ENCODE data around the gene RPUSD3. TPM values are rescaled to one million over a fixed set of nuclear protein-coding genes. Genes with fewer than 3 reads are reported as not detected.
"Not testable (repeated sequence)": the region's sequence is repeated elsewhere in the genome, so short reads cannot be mapped to it uniquely, and the experiment has no call there.

RPUSD3 gene
- total RNA-seq, 1 donor from 2014 or later, result 25.6 TPM

DNA sequence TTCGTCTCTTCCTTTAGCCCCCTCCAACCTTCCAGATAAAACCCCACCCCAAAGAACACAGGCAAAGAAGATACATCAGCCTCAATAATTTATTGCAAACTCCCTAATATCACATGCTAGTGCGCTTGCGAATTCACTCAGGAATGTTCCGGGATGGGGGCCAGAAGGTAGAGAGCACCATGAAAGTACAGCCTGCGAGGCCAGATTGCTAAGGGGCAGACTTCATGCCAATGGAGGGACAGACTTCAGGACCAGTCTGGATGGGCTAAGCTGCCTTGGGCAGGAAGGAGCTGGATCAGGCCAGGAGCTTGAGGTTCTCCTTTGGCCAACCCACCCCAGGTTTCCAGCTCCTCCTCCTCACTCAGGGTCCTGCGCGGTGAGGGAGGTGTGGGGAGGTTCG, 22.8 kb upstream of the RPUSD3 start:
- no peak for DNase-seq (ENCODE audit: low spot score)

DNA sequence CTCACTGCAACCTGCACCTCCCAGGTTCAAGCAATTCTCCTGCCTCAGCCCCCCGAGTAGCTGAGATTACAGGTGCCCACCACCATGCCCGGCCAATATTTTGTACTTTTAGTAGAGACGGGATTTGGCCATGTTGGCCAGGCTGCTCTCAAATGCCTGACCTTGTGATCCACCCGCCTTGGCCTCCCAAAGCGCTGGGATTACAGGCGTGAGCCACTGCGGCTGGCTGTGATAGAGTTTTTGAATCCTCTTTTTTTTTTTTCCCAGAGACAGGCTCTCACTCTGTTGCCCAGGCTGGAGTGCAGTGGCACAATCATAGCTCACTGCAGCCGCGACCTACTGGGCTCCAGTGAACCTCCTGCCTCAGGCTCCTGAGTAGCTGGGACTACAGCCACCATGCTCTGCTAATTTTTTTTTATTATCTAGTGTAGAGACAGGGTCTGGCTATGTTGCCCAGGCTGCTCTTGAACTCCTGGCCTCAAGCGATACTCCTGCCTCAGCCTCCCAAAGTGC, 21.4 kb upstream of the RPUSD3 start:
- DNase-seq (ENCODE audit: low spot score), result not testable (repeated sequence)

DNA sequence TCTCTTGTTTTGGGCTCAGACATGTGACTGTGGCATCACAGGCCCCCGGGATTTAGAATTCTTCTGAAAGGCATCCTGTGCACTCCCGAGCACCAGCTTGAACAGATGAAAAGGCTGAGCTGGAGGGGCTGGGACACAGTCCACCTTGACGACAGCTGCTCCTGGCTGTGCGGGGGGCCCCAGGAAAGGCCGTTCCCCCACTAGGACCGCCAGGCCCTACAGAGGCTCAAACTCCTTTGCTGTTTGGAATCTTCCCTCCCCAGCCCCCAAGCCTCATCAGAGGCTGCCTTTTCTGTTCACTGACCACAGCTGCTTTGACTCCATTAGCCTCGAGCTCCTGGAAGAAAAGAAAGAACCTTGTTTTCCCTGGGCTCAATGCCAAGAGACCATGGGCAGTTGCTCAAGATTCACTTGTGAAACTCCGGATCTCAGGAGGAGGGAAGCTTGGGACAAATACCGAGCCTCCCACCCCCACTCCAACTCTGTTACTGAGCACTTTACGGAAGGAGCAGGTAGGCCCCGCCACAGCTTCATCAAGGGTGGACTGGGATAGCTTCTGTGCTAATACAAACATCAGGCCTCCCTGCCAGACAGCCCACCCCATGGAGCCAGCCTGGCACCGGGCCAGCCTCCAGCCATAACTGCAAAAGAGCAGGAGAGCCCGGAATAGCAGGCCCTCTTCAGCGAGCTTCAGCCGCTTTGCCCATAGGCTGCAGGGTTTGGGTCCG, 20.6 kb upstream of the RPUSD3 start:
- DNase-seq (ENCODE audit: low spot score), result no peak

DNA sequence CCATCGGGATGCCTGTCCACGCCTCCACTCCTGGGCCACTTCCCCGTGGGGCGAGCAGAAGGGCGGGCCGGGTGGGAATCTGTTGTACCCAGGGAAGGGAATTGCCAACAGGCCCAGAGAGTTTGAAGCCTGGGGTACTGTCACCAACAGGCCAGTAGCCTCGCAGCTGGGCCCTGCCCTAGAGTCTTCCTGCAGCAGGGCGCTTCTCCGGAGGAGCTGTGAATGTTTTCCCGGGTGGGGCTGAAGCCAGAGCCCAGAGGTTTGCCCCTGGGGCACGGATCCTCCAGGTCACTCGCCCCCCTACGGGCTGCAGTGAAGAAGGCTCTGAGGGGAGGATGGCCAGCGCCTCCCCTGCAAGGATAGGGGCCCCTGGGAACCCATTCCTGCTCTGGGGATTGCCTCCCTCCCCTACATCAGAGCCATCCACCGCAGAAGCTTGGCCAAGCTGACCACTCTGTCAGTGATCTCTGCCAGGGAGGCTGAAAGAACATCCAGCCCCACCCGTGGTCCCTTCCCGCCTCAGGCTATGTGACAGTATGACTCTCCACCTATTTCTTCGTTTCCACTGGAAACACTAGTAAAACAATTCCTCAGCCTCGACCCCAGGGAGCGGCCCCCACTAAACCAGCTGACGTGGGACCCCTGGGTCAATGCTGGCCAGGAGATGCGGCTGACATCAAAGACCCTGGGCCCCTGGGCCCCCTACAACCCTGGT, 19.4 kb upstream of the RPUSD3 start:
- no peak for DNase-seq (ENCODE audit: low spot score)

DNA sequence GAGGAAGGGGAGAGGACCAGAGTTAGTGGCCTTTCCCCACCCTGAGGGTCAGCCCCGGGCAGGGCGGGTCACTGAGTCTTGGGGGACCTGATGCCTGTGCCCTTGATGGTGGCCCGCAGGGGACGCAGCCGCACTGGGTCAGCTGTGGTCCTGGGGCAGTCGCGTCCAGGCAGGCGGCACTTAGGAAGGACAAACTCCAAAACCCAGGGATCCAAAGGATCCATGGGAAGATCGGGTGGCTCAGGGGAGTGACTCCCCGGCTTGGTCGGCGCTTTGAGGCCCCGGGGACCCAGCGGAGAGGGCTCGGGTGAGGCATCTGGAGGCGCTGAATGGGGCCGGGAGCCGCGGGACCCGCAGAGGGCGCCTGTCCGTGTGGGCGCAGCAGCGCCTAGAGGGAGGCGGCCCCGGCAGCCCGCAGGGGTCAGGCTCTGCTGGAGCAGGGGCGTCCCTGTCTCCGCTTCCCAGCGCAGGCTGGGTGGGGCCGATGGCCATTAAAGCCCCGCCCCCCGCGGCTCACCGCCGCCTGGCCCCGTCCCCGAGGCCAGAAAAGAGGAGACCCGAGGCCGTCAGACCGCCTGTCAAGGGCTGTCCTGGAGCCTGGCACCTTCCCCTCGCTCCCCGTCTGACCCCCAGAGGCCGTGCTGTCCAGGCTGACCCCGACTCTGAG, 18.7 kb upstream of the RPUSD3 start:
- DNase-seq (ENCODE audit: low spot score), result no peak

DNA sequence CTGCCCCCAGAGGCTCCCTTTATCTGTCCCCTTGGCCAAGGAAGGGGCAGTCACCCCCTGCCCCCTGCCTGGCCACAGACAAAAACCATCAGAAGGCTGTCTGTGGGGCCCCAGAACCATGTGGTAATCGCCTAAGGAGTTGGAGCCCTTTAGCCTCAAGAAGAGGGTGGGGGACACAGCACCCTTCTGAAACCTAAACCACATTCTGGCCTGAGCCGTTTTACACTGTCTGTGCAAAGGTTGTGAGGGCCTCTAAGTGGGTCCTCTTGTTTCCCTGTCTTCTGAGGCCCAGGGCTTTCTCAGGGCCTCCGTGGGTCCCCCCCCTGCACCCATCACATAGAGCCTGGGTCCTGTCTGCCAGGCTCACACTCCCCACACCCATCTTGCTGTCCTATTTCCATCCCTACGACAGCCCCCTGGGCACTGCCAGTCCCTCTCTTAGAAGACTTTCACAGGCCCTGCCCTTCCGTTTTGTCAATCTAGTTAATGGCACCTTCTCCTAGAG, 17.9 kb upstream of the RPUSD3 start:
- DNase-seq (ENCODE audit: low spot score), result no peak

DNA sequence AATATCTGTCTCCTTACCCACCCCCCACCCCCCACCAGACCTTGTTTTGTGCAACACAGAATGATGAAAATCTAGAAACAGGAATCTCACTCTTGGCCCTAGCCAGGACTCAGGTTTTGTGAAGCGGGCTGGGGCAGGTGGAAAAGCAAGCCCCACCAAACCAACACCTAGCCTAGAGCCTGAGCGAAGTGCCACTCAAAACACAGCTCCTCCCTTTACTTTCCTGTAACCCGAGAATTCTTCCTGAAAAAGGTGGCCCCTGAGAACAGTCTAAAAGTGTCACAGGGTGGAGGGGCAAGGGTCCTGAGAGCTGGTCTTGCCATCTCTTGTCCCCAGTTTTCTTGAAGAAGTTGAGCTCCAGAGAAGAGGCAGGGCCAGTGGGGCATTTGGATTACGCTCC, 17.4 kb upstream of the RPUSD3 start:
- DNase-seq (ENCODE audit: low spot score), result no peak

DNA sequence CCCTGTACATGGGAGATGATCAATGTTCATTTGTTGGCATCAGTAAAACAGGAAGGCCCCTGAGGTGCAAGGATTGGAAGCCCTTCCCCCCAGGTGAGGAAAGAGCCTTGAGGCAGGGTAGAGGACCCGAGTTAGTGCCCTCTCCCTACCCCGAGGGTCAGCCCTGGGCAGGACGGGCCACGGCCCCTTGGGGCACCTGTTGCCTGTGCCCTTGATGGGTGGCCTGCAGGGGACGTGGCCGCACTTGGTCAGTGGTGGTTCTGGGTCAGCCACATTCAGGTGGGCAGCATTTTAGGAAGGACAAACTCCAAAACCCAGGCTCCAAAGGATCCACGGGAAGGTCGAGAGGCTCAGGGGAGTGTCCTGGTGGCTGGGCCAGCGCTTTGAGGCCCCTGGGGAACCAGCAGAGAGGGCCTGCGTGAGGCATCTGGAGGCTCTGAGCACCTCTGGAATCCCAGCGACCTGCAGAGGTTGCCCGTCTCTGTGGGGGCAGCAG, 15.8 kb upstream of the RPUSD3 start:
- no peak for DNase-seq (ENCODE audit: low spot score)

DNA sequence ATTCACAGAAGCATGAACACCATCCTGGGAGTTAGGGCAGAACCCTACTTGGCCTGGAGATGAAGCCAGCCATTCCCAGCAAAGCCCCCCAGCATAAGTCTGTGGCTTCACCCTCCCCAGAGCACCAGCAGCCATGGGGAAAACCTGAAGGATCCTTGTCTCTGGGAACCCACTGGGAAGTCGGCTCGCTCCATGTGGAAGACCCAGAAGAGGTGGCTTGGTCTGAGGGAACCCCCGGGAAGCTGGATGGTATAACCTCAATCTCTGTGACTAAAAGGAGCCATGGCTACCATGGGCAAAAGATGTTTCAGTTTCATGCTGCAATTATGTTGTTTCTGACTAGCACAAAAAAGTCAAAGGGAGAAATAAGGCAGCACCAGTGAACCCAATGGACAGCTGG, 11.8 kb upstream of the RPUSD3 start:
- no peak for DNase-seq (ENCODE audit: low spot score)

DNA sequence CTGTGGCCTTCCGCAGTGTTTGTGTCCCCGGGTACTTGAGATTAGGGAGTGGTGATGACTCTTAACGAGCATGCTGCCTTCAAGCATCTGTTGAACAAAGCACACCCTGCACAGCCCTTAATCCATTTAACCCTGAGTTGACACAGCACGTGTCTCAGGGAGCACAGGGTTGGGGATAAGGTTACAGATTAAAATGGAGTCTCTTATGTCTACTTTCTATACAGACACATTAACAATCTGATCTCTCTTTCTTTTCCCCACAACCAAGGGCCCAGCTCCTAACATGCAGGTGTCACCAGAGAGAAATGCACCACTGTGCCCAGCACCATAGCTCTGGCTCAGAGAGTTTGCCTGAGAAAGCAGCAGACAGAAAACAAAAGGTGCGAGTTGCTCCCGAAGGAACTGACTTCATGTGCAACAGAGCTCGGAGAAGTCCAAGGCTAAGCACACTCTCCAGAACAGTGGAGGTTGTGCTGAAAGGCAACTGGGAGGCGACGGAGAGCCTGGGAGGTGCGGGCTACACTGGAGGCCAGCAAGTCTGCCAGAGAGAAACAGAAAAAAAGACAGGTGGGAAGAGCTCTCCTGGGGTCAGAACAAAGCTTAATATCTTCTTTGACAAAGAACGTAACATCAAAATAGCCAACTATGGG, 10.6 kb upstream of the RPUSD3 start:
- not testable (repeated sequence) for DNase-seq (ENCODE audit: low spot score)

DNA sequence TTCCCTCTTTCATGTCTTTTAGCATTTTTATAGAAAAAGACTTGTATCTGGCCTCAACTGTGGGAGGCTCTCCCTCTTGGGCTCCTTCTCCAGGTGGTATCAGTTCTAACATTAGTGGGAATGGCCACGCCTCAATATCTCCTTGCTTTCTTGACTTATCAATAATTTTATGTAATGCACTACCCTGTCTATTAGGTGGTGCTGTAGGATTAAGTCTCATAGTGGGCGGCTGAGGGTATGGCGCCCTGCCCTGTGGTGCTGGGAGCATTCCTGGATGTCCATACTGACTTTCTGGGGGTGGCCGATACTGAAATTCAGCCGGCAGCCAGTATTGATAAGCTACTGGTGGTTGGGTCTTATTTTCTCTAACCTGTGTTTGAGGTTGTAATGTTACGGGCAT, 8.7 kb upstream of the RPUSD3 start:
- DNase-seq (ENCODE audit: low spot score), result no peak

DNA sequence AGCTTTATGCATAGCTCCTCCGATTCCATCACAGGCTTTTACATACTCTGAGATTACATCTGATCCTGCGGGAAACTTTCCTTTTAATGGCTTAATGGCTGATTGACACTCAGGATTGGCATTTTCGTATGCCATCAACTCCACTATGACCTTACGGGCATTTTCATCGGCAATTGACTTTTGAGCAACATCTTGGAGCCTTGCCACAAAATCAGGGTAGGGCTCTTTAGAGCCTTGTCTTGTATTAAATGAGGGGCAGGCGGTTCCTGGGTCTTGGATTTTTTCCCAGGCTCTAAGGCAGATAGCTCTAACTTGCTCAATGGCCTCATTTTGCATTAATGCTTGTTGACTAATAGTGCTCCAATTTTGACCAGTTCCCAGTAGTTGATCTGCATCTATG, 8.1 kb upstream of the RPUSD3 start:
- DNase-seq (ENCODE audit: low spot score), result not testable (repeated sequence)

DNA sequence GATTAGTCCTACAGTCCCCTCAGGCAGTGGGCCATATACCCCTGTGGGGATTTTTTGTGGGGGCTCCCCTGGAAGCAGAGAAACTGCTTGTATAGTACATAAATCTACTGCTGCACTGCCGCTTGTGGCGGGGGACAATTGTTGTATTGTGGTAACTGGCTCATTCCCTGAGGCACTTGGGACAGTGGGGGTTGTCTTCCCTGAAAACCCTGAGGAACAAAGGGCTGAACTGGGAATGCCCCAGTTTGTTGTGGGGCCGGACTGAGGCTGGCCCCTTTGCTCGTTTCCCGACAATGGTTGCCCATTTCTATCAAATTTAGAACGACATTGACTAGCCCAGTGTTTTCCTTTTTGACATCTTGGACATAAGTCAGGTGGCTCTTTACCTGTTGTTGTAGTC, 7.6 kb upstream of the RPUSD3 start:
- DNase-seq (ENCODE audit: low spot score), result not testable (repeated sequence)

DNA sequence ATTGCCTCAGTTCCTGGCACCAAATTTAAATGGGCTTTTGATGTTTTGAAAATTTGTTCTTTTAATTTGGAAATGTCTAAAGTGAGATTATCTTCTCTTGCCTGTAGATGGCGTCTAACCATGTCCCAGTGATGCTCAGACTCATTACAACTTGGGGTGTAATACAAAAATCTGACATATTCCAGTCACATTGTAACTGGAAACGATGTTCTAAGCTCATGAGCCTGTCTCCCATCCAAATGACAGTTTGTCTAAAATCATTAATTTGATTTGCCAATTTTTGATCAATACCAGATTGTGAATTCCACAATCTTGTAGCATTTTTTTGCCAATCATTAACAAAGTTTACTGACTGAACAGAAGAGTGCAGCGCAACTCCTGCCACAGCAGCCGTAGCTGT, 5.1 kb upstream of the RPUSD3 start:
- DNase-seq (ENCODE audit: low spot score), result not testable (repeated sequence)

DNA sequence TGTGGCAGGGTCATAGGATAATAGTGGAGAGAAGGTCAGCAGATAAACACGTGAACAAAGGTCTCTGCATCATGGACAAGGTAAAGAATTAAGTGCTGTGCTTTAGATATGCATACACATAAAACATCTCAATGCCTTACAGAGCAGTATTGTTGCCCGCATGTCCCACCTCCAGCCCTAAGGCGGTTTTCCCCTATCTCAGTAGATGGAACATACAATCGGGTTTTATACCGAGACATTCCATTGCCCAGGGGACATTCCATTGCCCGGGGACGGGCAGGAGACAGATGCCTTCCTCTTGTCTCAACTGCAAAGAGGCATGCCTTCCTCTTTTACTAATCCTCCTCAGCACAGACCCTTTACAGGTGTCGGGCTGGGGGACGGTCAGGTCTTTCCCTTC, 4.1 kb upstream of the RPUSD3 start:
- DNase-seq (ENCODE audit: low spot score), result not testable (repeated sequence)

DNA sequence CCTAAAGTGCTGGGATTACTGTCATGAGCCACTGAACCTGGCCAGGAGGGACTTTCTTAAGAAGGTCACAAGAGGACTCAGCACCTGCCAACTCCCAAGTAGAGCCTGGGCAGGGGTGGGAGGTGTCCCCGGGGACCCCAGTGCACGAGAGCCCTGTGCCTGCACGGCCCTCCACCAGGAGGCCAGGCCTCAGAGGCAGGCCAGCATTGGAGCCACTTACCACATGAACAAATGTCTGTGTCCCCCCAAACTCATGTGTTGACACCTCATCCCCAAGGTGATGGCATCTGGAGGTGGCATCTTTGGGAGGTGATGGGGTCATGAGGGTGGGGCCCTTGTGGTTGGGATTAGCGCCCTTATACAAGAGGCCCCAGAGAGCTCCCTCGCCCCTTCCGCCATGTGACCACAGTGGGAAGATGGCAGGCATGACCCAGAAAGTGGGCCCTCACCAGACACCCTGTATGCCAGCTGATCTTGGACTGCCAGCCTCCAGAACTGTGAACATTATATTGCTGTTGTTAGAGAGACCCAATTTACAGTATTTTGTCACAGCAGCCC, 3.2 kb upstream of the RPUSD3 start:
- no peak for DNase-seq (ENCODE audit: low spot score)

DNA sequence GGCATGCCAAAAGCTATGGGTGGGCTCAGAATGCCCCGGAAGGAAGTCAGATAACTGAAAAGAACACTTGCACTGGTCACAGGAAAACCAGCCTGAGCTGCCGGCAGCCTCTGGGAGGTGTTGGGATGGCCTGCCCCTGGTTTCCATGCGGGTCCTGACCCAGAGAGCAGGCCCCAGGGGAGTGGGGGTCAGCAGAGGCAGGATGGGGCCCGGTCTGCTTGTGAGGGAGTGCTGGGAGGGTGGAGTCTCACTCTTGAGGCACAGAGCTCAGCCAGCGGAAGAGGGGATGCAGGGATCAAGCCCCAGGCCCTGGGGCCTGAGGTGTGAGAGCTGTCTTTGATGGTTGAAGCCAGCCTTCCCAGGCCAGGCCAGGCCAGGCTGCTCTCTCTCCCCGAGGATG, 2.4 kb upstream of the RPUSD3 start:
- no peak for DNase-seq (ENCODE audit: low spot score)

DNA sequence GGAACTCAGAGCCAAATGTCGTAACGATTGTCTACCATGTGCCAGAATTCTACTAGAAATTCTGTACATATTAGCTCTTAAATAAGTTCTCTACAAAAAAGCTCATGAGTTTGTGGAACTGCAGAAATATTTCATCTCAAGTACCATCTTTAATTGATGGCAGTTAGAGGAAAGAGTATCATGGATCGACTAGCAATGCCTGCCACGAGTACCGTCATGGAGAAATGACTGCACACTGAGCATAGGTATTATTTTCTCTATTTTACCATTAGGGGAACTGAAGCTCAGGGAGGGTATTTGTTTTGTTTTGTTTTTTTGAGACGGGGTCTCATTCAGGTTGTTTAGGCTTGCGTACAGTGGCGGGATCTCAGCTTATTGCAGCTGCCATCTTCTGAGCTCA, 2.8 kb downstream of the RPUSD3 start:
- DNase-seq (ENCODE audit: low spot score), result no peak

DNA sequence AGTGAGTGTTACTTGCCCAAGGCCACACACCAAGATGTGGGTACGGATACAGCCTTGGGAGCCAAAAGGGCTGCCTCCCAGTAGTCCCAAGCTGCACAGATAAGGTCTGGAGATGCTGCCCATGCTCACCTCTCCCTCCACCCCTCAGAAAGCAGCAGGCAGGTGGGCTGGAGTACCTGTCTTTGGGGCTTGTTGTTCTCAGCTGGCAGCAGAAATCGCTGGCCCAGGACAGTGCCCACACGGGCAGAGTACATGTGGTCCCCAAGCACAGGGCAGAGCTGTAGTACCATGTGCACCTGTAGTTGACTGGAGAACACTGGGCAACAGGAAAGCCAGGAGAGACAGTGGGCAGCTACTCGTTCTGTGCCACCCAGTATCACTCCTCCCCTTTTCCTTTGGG, 5.0 kb downstream of the RPUSD3 start:
- no peak for DNase-seq (ENCODE audit: low spot score)

DNA sequence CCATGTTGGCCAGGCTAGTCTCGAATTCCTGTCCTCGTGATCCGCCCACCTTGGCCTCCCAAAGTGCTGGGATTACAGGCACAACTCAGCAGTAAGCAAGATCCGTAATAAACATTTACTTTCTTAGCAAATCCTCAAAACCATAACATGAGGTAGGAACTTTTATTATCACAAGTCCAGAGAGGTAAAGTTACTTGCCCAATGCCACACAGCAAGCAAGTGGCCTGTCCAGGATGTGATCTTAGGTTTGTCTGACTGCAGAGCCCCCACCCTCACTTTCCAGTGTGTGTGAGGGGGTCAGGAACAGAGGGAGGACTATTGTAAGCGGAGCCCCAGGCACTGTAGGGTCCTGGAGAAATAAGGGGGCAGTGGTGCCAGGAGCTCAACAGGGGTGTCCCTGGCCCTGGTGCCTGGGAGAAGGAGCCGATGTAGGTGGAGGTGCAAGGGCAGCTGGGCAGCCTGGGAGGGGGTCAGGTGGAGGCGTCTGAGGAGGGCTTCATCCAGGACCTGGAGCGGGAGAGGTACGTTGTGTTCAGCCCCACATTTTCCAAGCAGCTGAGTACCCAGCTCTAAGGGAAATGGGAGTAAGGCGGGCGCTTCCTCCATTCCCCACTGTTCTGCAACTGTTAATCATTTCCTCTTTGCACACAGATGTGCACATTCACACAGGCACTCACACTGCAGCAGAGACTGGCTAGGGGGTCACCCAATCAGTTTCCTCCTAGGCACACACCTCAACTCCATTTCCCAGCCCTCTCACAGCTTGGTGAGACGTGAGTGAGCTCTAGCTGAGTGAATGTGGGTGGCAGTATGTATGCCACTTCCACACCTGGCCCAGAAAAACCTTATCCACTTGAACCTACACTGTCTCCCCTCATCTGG, 5.9 kb downstream of the RPUSD3 start:
- no peak for DNase-seq (ENCODE audit: low spot score)

Data from mesenteric fat pad (tissue), 1 donor.